SIG-M5 treated with dmso at 0.1 percent for 504 hours (cell line): ENCODE measurements around the gene EWSR1.

Experiments
- DNase-seq: peaks from one replicate; lab custom pipeline; 2025; ENCODE audit not compliant: unreplicated experiment; lab: John Stamatoyannopoulos, UW

EWSR1 gene

DNA sequence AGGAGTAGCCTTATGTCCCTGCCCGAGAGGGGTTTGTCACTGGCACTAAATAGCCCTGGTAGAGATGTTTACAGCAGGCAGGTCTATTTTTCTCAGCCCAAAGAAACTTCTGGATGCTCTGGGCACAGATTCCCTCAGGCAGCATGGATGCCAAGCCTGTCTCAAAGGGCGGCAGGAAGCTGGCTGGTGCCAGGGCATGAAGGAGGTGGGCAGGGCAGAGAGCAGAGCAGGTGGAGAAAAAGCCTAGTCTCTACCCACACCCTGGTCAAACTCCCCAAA is 34.3 kb downstream of the EWSR1 start:
- DNase-seq = no peak

DNA sequence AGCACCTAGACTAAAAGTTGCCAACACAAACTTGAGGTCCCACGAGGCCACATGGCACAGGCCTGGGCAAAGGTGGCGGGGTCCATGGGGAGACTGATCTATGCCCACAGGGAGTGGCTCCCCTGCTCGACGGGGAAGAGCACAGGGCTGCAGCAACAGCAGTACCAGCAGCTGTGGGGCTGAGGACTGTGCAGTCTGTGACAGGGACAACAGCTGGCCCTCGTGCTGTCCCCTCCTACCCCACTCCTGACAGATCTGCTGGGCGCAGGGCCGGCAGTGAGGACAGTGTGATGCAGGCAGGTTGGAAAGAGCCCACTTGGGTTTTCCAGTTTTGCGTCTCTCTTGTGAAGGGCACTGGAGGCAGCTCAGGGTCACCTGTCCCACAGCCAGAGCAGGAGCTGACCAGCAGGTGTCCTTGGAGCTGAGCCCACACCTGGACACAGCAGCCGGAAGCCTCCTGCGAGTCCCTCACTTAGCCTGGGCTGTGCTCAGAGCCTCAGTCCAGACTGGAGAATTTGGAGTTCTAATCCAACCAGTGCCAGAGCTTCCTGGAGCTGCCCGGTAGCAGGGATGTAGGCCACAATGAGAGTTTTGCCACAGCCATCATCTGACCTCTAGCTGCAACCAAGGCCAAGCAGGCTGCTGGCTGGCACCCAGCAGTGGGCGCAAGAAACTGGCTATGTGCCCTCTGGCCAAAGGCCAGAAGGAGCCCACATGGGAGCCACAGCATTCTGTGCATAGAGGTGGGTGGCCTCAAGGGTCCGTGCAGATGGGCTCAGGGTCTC is 34.8 kb downstream of the EWSR1 start:
- DNase-seq = no peak

DNA sequence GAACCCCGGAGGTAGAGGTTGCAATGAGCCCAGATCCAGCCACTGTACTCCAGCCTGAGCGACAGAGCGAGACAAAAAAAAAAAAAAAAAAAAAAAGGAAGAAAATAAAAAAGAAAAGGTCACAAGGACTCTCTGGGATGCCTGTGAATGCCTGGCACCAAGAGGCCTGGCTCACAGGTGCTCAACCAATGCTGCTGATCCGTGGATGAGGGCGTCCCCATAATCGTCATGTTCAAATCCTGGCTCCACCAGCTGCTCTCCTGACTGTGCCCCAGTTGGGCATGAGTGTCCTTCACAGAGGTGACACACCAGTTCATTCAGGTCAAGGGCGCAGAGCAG is 37.7 kb downstream of the EWSR1 start:
- DNase-seq = no peak

DNA sequence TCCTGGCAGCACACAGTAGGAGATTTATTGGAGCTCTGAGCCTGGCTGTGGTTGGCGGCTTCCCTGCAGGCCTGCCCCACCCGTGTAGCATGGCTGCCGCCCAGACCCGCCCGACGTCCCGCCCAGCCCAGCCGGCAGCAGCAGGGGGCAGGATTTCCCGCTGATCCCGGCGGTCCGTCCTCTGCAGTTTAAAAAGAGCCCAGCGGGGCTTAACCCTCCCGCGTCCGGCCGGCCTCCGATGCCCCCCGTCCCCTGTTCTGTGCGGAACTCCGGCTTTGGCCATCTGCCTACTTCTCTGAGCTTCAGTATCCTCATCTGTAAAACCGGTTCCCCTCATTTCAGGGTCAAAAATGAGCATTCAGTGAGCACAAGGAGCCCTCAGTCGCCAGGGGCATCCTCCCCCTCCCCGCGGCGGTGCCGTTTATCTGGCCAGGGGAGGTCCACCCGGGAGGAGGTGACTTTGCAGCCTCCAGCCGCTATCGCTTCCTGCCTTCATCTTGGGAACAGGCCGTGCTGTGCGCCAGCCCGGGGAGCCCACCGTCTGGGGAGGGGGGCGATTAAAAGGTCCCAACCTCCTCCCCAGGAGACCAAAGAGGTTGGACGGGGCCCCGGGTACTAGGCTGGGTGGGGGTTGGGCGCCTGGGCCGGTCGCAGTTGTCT is 38.2 kb downstream of the EWSR1 start, which contains the start of gene GAS2L1:
TSS of gene GAS2L1 (plus strand) at position 476 of the 660 bp plus-strand sequence. CDS start 1,456 bp downstream, outside the sequence.
- DNase-seq = peak; percentile 42

DNA sequence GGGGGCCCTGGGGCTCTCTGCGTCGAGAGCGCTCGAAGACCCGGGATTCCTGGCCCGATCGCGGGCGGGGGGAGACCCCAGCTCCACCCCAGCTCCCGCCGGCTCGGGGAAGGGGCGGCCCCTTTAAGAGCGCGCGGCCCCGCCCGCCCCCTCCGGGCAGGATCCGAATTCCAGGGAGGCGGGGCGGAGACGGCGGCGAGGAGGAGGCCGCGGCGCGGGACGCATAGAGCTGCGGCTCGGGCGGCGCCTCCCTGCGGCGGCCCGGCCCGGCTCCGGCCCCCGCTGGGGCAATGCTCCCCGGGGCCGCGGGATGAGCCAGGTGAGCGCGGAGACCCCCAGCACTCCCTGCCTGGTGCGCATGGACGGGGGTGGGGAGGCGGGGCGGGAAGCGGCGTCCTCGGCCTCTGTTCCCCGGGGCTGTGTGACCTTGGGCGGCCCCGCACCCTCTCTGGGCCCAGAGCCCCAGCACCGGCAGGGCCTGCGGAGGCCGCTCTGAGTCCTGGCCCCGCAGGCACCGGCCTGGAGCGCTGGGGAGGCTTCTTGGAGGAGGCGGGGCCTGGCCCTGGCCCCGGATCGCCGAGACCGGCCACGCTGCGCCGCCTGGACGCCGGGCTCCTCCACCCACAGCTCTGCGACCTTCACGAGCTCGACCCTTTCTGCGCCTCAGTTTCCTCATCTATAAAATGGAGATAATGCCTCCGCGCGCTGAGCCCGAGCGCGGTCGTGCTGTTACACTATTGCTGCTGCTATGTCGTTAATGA is 38.9 kb downstream of the EWSR1 start:
- peak; percentile 25 for DNase-seq

DNA sequence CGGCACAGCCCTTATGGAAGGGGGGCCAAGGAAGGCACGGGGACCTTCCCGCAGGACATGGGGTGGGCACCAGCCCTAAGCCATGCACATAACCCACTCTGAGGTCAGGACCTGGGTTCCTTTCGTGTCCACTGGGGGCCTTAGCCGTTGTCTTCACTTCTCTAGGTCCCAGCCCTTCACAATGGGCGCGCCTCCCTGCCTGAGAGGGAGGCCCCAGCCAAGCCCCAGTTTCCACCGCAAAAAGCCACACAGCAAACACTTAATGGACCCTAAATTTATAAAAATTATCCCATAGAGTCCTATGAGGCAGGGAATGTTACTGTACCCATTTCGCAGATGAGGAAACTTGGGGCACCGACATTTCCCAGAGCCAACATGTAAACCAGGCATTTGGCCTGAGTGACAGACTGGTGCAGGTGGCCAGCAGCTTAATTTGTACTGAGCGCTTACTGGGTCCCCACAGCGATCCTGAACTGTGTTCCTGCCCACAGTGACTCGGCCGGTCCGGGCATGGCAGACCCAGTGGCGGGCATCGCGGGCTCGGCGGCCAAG is 39.6 kb downstream of the EWSR1 start:
- no peak for DNase-seq

DNA sequence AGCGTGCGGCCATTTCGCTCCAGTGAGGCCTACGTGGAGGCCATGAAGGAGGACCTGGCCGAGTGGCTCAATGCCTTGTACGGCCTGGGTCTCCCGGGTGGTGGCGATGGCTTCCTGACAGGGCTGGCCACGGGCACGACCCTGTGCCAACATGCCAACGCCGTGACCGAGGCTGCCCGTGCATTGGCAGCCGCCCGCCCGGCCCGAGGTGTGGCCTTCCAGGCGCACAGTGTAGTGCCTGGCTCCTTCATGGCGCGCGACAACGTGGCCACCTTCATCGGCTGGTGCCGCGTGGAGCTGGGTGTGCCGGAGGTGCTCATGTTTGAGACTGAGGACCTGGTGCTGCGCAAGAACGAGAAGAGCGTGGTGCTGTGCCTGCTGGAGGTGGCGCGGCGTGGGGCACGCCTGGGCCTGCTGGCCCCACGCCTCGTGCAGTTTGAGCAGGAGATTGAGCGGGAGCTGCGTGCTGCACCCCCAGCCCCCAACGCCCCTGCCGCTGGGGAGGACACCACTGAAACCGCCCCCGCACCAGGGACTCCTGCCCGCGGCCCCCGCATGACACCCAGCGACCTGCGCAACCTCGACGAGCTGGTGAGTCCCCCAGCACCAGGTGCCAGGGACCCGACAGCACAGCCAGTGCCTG is 40.2 kb downstream of the EWSR1 start:
- no peak for DNase-seq

DNA sequence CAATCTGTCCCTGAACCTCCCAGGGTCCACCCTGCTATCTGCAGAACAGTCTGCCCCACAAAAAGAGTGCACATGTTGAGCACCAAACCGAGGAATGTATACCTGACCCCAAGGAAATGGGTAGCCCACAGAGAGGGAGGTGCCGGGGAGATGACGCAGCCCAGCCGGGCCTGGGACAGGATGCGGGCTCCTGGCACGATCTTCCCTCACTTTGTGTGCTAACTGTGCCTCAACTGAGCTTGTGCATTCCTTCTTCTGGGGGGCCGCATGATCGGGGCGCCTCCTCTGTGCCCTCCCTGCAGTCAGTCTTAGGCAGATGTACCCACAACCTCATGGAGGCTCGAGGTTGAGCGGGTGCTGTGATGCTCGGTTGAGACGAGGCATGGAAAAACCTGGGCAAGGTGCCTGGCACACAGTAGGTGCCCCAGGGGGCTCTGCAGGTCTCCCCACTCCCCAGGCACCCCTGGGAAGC is 40.8 kb downstream of the EWSR1 start:
- no peak for DNase-seq

DNA sequence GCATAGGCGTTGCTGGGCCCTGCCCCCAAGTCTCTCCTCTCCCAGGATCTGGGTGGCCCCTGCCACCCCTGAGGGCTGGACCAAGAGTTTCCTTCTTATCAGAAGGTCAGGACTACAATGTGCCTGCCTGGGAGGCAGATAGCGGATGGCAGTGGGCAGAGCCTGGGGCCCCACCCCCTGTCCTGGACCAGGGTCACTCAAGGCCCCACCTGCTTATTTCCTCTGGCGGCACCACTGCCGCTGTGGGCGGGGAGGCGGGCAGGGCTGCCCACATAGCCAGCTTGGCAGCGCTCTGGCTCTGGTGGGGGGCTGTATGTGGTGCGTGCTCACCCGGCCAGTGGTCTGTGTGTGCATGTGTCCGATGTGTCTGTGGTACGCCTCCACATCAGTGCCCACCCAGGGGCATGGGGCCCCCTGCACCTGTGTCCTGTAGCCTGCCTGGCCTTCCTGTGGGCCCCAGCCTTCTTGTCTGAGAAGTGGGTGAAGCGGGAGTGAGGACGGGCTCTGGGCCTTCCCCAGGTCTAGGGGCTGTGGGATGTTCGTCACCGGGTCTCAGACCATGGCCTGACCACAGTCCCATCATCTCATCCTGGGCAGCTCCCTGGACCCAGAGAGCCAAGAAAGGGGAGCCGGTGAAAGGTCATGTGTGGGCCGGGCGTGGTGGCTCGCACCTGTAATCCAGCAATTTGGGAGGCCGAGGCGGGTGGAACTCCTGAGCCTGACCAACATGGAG is 41.4 kb downstream of the EWSR1 start:
- no peak for DNase-seq

DNA sequence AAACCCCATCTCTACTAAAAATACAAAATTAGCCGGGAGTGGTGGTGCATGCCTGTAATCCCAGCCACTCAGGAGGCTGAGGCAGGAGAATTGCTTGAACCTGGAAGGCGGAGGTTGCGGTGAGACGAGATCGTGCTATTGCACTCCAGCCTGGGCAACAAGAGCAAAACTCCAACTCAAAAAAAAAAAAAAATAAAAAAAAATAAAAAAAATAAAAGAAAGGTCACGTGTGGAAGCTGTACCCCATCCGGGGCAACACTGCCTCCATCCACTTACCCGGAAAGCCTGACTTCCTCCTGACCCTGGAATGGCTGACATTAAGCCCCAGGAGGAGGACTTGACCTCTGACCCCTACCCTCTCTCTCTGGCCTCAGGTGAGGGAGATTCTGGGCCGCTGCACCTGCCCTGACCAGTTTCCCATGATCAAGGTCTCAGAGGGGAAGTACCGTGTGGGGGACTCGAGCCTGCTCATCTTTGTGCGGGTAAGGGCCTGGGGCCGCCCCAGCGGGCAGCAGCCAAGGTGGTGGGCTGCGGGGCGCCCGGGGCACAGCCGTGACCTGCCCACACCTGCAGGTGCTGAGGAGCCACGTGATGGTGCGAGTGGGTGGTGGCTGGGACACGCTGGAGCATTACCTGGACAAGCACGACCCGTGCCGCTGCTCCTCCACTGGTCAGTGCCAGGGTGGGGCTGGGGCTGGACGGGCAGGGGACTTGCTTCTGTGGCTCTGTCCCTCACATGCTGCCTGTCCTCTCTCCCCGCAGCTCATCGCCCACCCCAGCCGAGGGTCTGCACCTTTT is 42.2 kb downstream of the EWSR1 start:
- no peak for DNase-seq

DNA sequence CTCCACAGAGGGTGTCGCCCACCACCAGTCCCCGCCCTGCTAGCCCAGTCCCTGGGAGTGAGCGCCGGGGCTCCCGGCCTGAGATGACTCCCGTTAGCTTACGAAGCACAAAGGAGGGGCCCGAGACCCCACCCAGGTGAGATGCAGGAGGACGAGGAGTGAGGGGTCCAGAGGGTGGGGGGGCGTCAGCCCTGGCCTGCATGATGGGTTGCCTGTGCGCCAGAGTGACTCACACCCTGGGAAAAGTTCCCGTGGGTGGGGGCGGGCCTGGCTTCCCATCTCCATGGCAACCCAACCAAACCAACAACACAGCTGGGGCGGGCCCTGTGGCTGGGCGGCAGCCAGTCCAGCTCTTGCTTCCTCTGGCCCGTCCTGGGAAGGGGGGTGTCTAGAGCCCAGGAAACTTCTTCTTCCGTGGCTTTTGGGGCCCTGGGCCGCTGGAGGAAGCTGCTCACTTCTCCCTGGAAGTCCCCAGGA is 42.8 kb downstream of the EWSR1 start:
- peak; percentile 85 for DNase-seq

DNA sequence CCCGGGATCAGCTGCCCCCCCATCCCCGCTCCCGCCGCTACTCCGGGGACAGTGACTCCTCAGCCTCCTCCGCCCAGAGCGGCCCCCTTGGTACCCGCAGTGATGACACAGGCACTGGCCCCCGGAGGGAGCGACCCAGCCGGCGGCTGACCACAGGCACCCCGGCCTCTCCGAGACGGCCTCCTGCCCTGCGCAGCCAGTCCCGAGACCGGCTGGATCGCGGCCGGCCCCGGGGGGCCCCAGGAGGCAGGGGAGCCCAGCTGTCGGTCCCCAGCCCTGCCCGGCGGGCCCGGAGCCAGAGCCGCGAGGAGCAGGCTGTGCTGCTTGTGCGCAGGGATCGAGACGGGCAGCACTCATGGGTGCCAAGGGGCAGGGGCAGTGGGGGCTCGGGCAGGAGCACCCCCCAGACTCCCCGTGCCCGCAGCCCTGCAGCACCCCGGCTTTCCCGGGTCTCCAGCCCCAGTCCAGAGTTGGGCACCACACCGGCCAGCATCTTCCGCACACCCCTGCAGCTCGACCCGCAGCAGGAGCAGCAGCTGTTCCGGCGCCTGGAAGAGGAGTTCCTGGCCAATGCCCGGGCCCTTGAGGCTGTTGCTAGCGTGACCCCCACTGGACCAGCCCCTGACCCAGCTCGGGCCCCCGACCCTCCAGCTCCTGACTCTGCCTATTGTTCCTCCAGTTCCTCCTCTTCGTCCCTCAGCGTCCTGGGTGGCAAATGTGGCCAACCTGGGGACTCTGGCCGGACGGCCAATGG is 43.6 kb downstream of the EWSR1 start:
- no peak for DNase-seq

DNA sequence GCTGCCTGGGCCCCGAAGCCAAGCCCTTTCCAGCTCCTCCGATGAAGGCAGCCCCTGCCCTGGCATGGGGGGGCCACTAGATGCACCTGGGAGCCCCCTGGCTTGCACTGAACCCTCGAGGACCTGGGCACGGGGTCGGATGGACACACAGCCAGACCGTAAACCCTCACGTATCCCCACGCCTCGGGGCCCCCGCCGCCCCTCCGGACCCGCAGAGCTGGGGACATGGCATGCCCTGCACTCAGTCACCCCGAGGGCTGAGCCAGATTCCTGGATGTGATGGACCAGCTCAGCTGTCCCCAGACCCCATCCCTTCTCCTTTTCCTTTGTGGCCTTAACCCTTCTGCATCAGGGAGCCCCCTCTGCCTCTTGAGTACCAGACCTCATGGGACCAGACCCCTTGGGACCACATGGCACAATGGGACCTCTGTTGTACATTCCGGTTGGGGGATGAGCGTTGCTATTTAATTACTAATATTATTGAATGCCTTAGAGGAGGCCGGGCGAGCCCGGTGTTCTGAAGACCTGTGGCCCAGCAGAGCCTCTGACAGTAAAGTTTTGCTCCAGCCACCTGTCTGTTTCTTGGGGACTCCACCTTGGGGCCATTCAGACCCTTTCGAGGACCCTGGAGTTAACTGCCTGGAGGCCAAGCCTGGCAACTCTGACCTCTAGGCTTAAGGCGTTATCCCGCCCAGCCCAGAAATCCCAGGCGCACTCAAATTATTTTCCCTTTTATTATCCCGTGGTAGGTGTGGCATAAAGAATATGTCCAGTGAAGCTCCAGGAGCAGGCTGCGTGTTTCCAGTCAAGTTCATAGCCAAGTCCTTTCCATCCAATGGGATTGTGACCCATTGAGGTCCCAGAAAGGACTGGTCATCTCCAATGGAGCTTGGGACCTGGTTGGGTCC is 44.4 kb downstream of the EWSR1 start:
- no peak for DNase-seq

DNA sequence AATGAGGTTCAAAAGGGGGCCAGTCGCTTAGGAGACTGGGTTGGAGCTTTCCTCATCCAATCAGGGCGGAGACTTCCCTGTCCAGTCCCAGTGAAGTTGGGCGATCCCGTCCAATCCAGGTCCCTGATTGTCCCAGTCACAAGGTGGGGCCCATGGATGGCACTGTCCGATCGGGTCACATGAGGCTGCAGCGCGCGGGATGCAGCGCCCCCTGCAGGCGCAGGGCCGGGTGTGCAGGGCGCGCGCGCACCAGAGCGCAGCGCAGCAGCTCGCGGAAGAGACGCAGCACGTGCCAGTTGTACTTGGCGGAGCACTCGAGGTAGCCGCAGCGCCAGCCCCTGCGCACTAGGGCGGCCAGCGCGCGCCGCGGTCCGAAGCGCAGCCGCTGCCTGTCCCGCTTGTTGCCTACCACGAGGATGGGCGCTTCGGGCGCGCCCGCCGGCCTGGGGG is 45.1 kb downstream of the EWSR1 start:
- no peak for DNase-seq

DNA sequence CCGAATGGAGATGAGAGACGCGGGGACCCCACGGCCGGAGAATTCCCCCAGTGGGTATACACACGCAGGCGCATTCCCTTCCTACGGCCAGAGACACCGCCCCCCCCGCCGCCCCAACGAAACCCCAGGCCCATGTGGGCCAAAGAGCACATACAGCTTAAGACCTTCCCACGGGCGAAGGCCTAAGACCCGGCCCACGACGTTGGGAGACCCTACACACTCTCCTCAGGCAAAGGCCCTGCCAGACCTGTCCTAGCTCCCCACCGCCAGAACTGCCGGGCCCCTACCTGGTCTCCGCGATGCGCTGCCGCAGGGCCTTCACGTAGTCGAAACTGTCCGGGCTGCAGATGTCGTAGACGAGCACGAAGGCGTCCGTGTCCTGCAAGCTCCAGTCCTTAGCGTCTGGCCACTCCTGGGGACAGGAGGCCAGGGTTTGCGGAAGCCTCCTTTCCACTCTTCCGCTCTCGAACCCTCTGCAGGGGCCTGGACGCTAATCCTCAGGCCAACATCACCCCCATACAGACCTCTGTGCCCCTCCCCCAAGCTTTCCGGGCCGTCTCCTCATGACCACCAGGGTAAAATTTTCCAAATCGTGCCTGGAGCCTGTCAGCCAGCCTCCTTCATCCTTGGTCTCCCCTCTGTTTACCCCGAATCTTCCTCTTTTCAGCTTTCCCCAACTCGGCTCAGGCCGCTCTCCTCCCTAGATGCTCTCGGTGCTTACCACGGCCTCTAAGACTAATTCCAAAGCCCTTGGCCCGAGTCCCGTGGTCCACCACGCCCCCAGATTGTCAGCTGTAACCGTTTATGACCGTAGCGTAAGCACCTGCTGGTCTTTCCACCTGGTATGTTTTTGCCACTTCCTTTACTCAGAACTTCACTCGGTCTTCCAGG is 45.8 kb downstream of the EWSR1 start:
- DNase-seq = no peak

DNA sequence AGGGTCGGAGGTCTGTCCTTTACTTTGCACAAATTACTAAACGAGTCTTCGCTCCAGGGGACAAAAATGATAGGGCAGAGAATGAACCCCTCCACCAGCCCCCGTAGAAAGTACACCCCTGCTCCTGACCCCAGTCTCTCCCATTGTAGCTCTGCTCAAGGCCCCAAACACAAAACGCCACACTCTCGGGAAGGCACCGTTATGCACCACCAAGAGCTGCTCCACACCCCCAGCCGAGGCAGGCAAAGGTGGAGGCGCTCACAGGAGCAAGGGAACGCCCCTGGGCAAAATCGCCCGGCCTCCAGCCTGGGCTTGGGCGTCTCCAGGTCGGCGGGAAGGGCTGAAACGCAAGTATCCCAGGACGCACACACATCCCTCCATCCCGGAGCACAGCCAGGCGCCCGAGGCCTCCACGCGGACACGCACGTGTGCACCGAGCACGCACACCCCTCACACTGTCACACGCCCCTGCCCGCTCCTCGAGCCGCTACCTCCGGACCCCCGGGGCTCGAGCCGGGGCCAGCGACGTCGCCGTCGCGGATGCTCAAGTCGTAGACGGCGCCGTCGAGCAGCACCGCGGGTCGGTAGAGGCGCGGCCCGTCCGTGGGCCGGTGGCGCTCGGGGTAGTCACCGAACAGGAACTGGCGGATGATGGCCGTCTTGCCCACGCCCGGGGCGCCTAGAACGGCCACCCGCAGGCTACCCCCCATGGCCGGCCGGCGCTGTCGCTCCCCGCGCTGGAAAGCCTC is 46.6 kb downstream of the EWSR1 start:
- no peak for DNase-seq
